Suprapubic skin (tissue), 4 donors: ENCODE results near the gene ITSN2. TPM values are rescaled to one million over a fixed set of nuclear protein-coding genes. Genes with fewer than 3 reads are reported as not detected.

Source experiments
- DNase-seq, 2 donors: peaks; one replicate each; pipeline ENCODE4 v3.0.0-alpha.2; 2019; ENCODE audit warnings: low spot score in 2 of 2
- H3K27ac ChIP-seq: fragments of 200-600 bp; sonication (generic); one replicate; pipeline ENCODE4 v1.5.1; 2019
- H3K27me3 ChIP-seq: fragments of 200-600 bp; sonication (generic); one replicate; pipeline ENCODE4 v1.5.1; 2019
- H3K36me3 ChIP-seq: fragments of 200-600 bp; sonication (generic); one replicate; pipeline ENCODE4 v1.5.1; 2019
- H3K4me1 ChIP-seq: fragments of 200-600 bp; sonication (generic); one replicate; pipeline ENCODE4 v1.5.1; 2019
- H3K4me3 ChIP-seq: fragments of 200-600 bp; sonication (generic); one replicate; pipeline ENCODE4 v1.5.1; 2019; ENCODE audit warnings: mild to moderate bottlenecking
- H3K9me3 ChIP-seq: fragments of 200-600 bp; sonication (generic); one replicate; pipeline ENCODE4 v1.5.1; 2019
- EP300 ChIP-seq: sonication (generic); formaldehyde crosslinking; IDR thresholded peaks from one replicate; pipeline ENCODE4 v1.6.1; 2017; ENCODE audit warnings: antibody characterized with exemption
- POLR2A ChIP-seq, 2 donors: fragments of 450-650 bp; IDR thresholded peaks; one replicate each; pipeline ENCODE4 v1.6.1; 2017; ENCODE audit warnings: antibody characterized with exemption in 2 of 2, mild to moderate bottlenecking in 2 of 2, moderate library complexity in 2 of 2
- POLR2AphosphoS5 ChIP-seq, 3 donors: sonication (generic); formaldehyde crosslinking; IDR thresholded peaks; one replicate each; pipeline ENCODE4 v1.6.1; 2017; ENCODE audit warnings: antibody characterized with exemption in 3 of 3
- WGBS: methylation state at CpG from one replicate; pipeline ENCODE4 v1.1.5; 2018; 5-methylcytosine and 5-hydroxymethylcytosine counted together
- total RNA-seq, 4 donors: library from RNA; depleted of rRNA; stranded (reverse); fragments of >200 nt; gene quantifications; one replicate each; pipeline ENCODE4 v1.1.0, GENCODE V29; 2016
- TF ChIP-seq, protein P1 (sequence below), 2 donors: fragments of 200-600 bp in 1 of 2; fragments of 450-650 bp in 1 of 2; sonication (generic) in 1 of 2; IDR thresholded peaks; one replicate each; pipeline ENCODE4 v1.5.1; 2016 to 2019; ENCODE audit warnings: antibody characterized with exemption in 2 of 2, mild to moderate bottlenecking in 1 of 2, moderate library complexity in 1 of 2

The ITSN2 gene
- total RNA-seq, 4 donors from 2014 or later = 65.8 to 92.6 (median 69.7) TPM

DNA sequence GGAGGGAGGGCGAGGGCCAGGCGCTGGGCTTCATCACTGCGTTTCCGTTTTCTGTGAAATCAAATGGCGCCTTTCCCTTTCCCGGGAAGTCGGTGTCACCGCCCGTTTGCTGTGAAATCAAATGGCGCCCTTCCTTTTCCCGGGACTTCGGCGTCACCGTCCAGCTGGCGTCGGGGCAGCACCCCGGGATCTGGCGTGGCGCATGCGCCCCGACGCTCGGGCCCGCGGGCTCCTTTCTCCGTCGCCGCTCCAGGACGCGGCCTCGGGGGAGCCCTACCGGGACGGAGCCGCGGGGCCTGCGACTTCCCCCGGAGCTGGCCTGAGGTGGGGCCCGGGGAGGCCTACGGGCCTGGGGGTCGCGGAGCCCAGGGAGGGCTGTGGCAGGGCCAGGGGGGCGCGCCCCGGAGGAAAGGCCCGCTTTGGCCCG, 185.5 kb downstream of the ITSN2 start, which contains the start of gene FAM228A:
Gene FAM228A, plus strand, starts transcription at position 203 of the 427 bp plus-strand sequence. CDS start 428 bp downstream, outside the sequence.
- Histone ChIP-seq H3K4me1 (peaks cover 6% of the 10 kb centered on the region), H3K9me3 (no peaks in the 10 kb centered on the region), H3K27ac (no peak within 1 kb of the TSS), H3K4me3 (peak within 1 kb of the TSS; percentile 41), H3K36me3 (no peaks in the 10 kb centered on the region), H3K27me3 (no peaks in the 10 kb centered on the region)
- 58% methylated on average over 14 of the region's 46 CpGs for WGBS
- no peak for DNase-seq
- TF ChIP-seq EP300 = no peak
- TF ChIP-seq, protein P1, sequence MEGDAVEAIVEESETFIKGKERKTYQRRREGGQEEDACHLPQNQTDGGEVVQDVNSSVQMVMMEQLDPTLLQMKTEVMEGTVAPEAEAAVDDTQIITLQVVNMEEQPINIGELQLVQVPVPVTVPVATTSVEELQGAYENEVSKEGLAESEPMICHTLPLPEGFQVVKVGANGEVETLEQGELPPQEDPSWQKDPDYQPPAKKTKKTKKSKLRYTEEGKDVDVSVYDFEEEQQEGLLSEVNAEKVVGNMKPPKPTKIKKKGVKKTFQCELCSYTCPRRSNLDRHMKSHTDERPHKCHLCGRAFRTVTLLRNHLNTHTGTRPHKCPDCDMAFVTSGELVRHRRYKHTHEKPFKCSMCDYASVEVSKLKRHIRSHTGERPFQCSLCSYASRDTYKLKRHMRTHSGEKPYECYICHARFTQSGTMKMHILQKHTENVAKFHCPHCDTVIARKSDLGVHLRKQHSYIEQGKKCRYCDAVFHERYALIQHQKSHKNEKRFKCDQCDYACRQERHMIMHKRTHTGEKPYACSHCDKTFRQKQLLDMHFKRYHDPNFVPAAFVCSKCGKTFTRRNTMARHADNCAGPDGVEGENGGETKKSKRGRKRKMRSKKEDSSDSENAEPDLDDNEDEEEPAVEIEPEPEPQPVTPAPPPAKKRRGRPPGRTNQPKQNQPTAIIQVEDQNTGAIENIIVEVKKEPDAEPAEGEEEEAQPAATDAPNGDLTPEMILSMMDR (IDR thresholded peaks at IDR 0.05) = no peak

- TF ChIP-seq POLR2A (IDR thresholded peaks at IDR 0.05) = no peak
- TF ChIP-seq, protein P1 (IDR thresholded peaks at IDR 0.05) = no peak
- TF ChIP-seq EP300 = no peak
- no peak for TF ChIP-seq POLR2AphosphoS5 (IDR thresholded peaks at IDR 0.05)
- Histone ChIP-seq H3K36me3 (no peaks in the 10 kb centered on the region), H3K9me3 (no peaks in the 10 kb centered on the region), H3K27ac (no peak overlapping the region), H3K4me3 (no peak overlapping the region), H3K4me1 (no peaks in the 10 kb centered on the region), H3K27me3 (no peaks in the 10 kb centered on the region)
- DNase-seq = no peak
- WGBS = 94% methylated on average over 5 of the region's 5 CpGs
These were observed 191.3 kb downstream of the ITSN2 start for GRCh38 chr2:24169023-24169422.

DNA sequence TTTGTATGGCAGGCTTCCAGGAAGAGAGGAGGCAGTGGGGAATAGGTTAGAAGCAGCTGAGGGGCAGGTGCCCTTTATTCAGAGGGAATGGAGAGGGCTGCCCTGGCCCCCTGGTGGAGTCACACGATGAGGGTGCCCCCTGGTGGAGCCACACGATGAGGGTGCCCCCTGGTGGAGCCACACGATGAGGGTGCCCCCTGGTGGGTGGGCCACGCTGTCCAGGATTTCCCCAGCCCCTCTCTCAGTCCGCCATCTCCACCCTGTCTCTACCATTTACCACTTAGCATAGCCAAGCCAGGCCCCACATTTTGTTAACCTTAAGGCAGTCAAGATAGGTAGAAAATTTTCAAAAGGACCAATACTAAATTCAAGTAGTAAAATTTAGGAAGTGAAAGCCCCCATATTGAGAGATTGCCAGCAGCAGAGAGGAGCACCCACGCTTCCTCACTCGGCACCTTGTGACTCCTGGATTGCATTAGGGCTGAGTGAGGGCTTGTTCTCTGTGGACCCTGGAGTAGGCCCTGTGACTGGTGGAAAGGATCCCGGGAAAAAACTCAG, 195.8 kb downstream of the ITSN2 start:
- Histone ChIP-seq H3K27me3 (no peaks in the 10 kb centered on the region), H3K9me3 (no peaks in the 10 kb centered on the region), H3K27ac (no peak overlapping the region), H3K4me1 (no peaks in the 10 kb centered on the region), H3K36me3 (peaks cover 2% of the 10 kb centered on the region), H3K4me3 (no peak overlapping the region)
- no peak for TF ChIP-seq POLR2A (IDR thresholded peaks at IDR 0.05)
- TF ChIP-seq, protein P1 (IDR thresholded peaks at IDR 0.05) = peak; percentile 14 to 41
- WGBS = 58% methylated on average over 8 of the region's 8 CpGs
- no peak for DNase-seq

DNA sequence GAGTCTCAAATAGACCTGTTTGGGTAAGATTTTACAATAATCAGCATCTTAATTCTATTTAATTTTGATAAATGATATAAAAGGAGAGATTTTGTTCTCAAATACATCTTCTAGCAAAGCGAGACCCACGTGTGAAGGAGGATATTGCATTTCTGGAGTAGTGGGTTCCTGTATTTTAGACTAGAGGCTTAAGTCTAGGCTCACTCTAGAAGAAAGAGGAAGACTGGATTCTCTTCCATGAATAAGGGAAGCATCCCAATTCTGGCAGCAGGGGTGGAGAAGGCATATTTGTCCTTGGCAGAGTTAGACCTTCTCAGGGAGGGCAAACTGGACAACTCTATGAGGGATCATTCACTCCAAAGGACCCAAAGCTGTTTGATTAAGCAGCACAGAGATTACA, 196.7 kb downstream of the ITSN2 start:
- TF ChIP-seq, protein P1 (IDR thresholded peaks at IDR 0.05) = no peak
- TF ChIP-seq POLR2AphosphoS5 (IDR thresholded peaks at IDR 0.05) = no peak
- no peaks in the 10 kb centered on the region for H3K27me3 ChIP-seq
- no peaks in the 10 kb centered on the region for H3K4me1 ChIP-seq
- no peak for DNase-seq
- 86% methylated on average over 2 of the region's 2 CpGs for WGBS
- H3K4me3 ChIP-seq = no peak overlapping the region
- H3K9me3 ChIP-seq = no peaks in the 10 kb centered on the region
- H3K27ac ChIP-seq = no peak overlapping the region
- H3K36me3 ChIP-seq = peaks cover 2% of the 10 kb centered on the region

GRCh38 chr2:24163186-24163585, 197.2 kb downstream of the ITSN2 start:
- no peak overlapping the region for H3K27ac ChIP-seq
- no peaks in the 10 kb centered on the region for H3K4me1 ChIP-seq
- H3K4me3 ChIP-seq = no peak overlapping the region
- DNase-seq = no peak
- no peaks in the 10 kb centered on the region for H3K9me3 ChIP-seq
- H3K36me3 ChIP-seq = peaks cover 2% of the 10 kb centered on the region
- H3K27me3 ChIP-seq = no peaks in the 10 kb centered on the region
- WGBS = 71% methylated on average over 3 of the region's 3 CpGs
- TF ChIP-seq EP300 (no peak), POLR2AphosphoS5 (IDR thresholded peaks at IDR 0.05) (no peak), POLR2A (IDR thresholded peaks at IDR 0.05) (no peak)
- TF ChIP-seq, protein P1 (IDR thresholded peaks at IDR 0.05) = no peak
